ENCODE measurements around the gene DUSP16. TPM values are rescaled to one million over a fixed set of nuclear protein-coding genes. Genes with fewer than 3 reads are reported as not detected.

DUSP16 gene
- total and polyA plus RNA-seq, 2 experiments from 2014 or later = 11.7 to 59.4 TPM

- no peaks in the 10 kb centered on the region for H3K9me2 ChIP-seq (ENCODE audit: insufficient read depth)
- H3F3A ChIP-seq (replicated peaks; ENCODE audit: low read depth) = no peaks in the 10 kb centered on the region
- peak; percentile 43 for ATAC-seq
- no peaks in the 10 kb centered on the region for H3K27me3 ChIP-seq (ENCODE audit: insufficient read depth)
- Mint-ChIP-seq H3K27me3 (ENCODE audit: insufficient read depth, low read depth, poor library complexity) (peaks cover 6% of the 10 kb centered on the region), H3K36me3 (ENCODE audit: low read depth) (peaks cover 13% of the 10 kb centered on the region; the same call in 2 of the 3 replicates), H3K4me3 (no peak overlapping the region), H3K27ac (peak overlapping the region; percentile 31; the same call in 1 of the 2 replicates), H3K9me3 (no peaks in the 10 kb centered on the region), H3K4me1 (peaks cover 36% of the 10 kb centered on the region)
- H4K20me1 ChIP-seq (replicated peaks; ENCODE audit: insufficient read depth) = peaks cover 14% of the 10 kb centered on the region; the same call in 1 of the 2 replicates
- H3K4me1 ChIP-seq (ENCODE audit: insufficient read depth) = peaks cover 33% of the 10 kb centered on the region
- no peak overlapping the region for H3K4me2 ChIP-seq
- H3K79me2 ChIP-seq (replicated peaks; ENCODE audit: insufficient read depth) = peaks cover 75% of the 10 kb centered on the region
- H3K36me3 ChIP-seq (ENCODE audit: insufficient read depth) = peaks cover 4% of the 10 kb centered on the region; the same call in 1 of the 2 replicates
- peak overlapping the region; percentile 20; the same call in 1 of the 2 replicates for H3K27ac ChIP-seq (ENCODE audit: low read depth)
- TF ChIP-seq REST (IDR thresholded peaks at IDR 0.05; ENCODE audit: unreplicated experiment) = no peak
- no peak for TF ChIP-seq EZH2 (IDR thresholded peaks at IDR 0.05; ENCODE audit: low read depth, unreplicated experiment)
- TF ChIP-seq STAT1 (IDR thresholded peaks at IDR 0.05; ENCODE audit: unreplicated experiment) = no peak
- no peak for TF ChIP-seq ZNF331 (CRISPR knock-in tag; IDR thresholded peaks at IDR 0.05; ENCODE audit: low read depth)
- TF ChIP-seq EZH2phosphoT487 (IDR thresholded peaks at IDR 0.05; ENCODE audit: unreplicated experiment) = no peak
- TF ChIP-seq ETS1 (IDR thresholded peaks at IDR 0.05) = no peak
- TF ChIP-seq ZNF462 (CRISPR knock-in tag; IDR thresholded peaks at IDR 0.05) = no peak
- TF ChIP-seq NANOG (IDR thresholded peaks at IDR 0.05; ENCODE audit: borderline replicate concordance) = no peak
- TF ChIP-seq POLR2AphosphoS5 (IDR thresholded peaks at IDR 0.05; ENCODE audit: low read depth) = no peak
- TF ChIP-seq CREB1 (CRISPR knock-in tag; IDR thresholded peaks at IDR 0.05; ENCODE audit: low read depth) = no peak
- TF ChIP-seq CTCF (conservative IDR thresholded peaks at IDR 0.05; ENCODE audit: low read depth in 2 of 2) = no peak
- no peak for TF ChIP-seq ZNF114 (CRISPR knock-in tag; IDR thresholded peaks at IDR 0.05)
- no peak for TF ChIP-seq JUNB (IDR thresholded peaks at IDR 0.05; ENCODE audit: unreplicated experiment)
- no peak overlapping the region for H3K4me3 ChIP-seq
- peak; percentile 21 for DNase-seq (ENCODE audit: low spot score)
- H2AFZ ChIP-seq = no peak overlapping the region
Measured at GRCh38 chr12:12499909-12500604, 62.6 kb downstream of the DUSP16 start.

Measured in GM23338 (cell line).